HUES6 (cell line): ENCODE data around the gene GAS6.

ENCODE experiments used
- H3K27ac ChIP-seq: 2 replicates; pipeline ENCODE4 v1.7.0; 2013; ENCODE audit warnings: low read depth, mild to moderate bottlenecking, low read length, inconsistent platforms
- H3K27me3 ChIP-seq: 2 replicates; pipeline ENCODE4 v1.6.1; 2013; ENCODE audit warnings: low read length; ENCODE audit not compliant: control insufficient read depth, insufficient read depth
- H3K36me3 ChIP-seq: 2 replicates; pipeline ENCODE4 v1.6.1; 2013; ENCODE audit warnings: low read length; ENCODE audit not compliant: control insufficient read depth, insufficient read depth
- H3K4me1 ChIP-seq: 2 replicates; pipeline ENCODE4 v1.6.1; 2013; ENCODE audit warnings: low read length; ENCODE audit not compliant: control insufficient read depth, insufficient read depth
- H3K4me3 ChIP-seq: 2 replicates; pipeline ENCODE4 v1.5.1; 2013; ENCODE audit warnings: low read depth, low read length
- H3K9ac ChIP-seq: one replicate; pipeline ENCODE4 v1.6.1; 2013; ENCODE audit warnings: mild to moderate bottlenecking, low read length
- H3K9me3 ChIP-seq: 2 replicates; pipeline ENCODE4 v1.6.1; 2013; ENCODE audit warnings: low read depth, low read length; ENCODE audit not compliant: control insufficient read depth, insufficient read depth

GAS6 gene

DNA sequence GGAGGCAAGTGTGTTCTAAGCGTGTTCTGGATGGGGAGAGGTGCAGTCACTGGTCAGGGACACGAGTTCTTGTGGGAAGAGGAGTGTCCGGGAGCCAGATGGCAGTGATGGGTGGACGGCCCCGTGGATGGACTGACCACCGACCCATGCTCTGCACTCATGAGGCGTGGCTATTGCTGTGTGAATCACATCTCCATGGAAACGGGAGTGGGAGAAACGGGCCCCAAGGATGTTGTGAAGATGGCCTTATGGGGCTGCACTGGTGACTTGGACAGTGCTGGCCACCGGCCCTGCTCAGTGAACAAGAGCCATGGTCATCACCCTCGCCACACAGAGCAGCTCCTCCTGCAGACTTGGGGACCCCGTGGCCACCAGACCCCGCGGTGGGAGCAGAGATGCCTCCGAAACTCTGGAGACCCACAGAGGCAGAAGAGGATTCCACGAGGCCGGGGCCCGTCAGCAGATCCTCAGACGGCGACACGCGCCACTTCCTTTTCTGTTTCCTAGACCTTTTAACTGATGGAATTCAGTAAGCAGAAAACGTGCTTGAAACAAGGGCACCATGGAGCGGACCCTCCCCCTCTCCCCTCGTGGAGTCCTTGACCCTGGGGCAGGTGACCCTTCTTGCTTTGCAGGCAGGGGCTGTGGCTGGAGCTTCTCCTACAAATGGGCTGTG lies 47.5 kb downstream of the GAS6 start:
- H3K4me3 ChIP-seq = no peak overlapping the region
- no peaks in the 10 kb centered on the region for H3K36me3 ChIP-seq
- no peaks in the 10 kb centered on the region for H3K27me3 ChIP-seq
- no peaks in the 10 kb centered on the region for H3K9me3 ChIP-seq
- no peak overlapping the region for H3K27ac ChIP-seq
- H3K4me1 ChIP-seq = peaks cover 1% of the 10 kb centered on the region; the same call in 1 of the 2 replicates
- H3K9ac ChIP-seq = no peak overlapping the region

- no peaks in the 10 kb centered on the region for H3K27me3 ChIP-seq
- H3K4me3 ChIP-seq = no peak overlapping the region
- H3K4me1 ChIP-seq = no peaks in the 10 kb centered on the region
- no peak overlapping the region for H3K9ac ChIP-seq
- H3K36me3 ChIP-seq = no peaks in the 10 kb centered on the region
- H3K27ac ChIP-seq = no peak overlapping the region
- H3K9me3 ChIP-seq = no peaks in the 10 kb centered on the region
Measured at GRCh38 chr13:113815151-113816058, 48.5 kb downstream of the GAS6 start.

- H3K36me3 ChIP-seq = no peaks in the 10 kb centered on the region
- H3K27ac ChIP-seq = no peak overlapping the region
- no peak overlapping the region for H3K4me3 ChIP-seq
- H3K9me3 ChIP-seq = peaks cover 5% of the 10 kb centered on the region; the same call in 1 of the 2 replicates
- H3K27me3 ChIP-seq = no peaks in the 10 kb centered on the region
- H3K9ac ChIP-seq = no peak overlapping the region
- no peaks in the 10 kb centered on the region for H3K4me1 ChIP-seq
Measured at GRCh38 chr13:113814435-113814821, 49.4 kb downstream of the GAS6 start.

- Histone ChIP-seq H3K4me1 (no peaks in the 10 kb centered on the region), H3K9me3 (peaks cover 5% of the 10 kb centered on the region; the same call in 1 of the 2 replicates), H3K27me3 (no peaks in the 10 kb centered on the region), H3K36me3 (no peaks in the 10 kb centered on the region), H3K9ac (no peak overlapping the region), H3K27ac (no peak overlapping the region), H3K4me3 (no peak overlapping the region)
Measured at GRCh38 chr13:113813749-113814434, 50.0 kb downstream of the GAS6 start.

DNA sequence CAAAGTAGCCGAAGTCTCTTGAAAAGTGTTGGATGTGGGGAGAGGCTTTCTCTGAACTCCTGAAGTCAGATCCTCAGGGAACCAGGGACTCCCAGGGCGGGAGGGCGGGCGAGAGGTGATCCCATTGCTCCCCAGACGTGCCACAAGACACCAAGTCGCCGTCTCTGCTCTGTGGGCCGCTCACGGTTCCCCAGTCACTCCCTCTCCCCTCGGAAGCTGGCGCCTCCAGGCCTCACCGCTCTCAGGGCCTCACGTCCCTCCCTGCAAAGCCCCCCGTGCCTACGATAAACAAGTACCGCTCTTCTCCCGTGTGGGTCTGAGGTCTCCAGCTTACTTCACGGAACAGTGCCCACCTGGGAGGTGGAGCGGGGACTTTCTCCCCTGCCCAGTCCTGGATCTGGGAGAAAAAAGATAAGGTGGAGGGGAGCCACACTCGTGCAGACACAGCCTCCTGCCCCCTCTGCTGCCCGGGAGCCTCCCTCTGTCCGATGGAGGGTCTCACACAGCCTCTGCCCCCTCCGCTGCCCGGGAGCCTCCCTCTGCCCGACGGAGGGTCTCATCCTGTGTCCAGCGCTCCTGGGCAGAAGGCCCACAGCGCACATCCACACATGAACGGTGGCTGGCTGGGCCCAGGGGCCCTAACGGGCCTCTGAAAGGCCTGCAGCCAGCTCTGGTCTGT lies 50.7 kb downstream of the GAS6 start:
- no peak overlapping the region for H3K27ac ChIP-seq
- peaks cover 7% of the 10 kb centered on the region; the same call in 1 of the 2 replicates for H3K9me3 ChIP-seq
- H3K27me3 ChIP-seq = no peaks in the 10 kb centered on the region
- no peak overlapping the region for H3K9ac ChIP-seq
- no peaks in the 10 kb centered on the region for H3K4me1 ChIP-seq
- H3K4me3 ChIP-seq = no peak overlapping the region
- no peaks in the 10 kb centered on the region for H3K36me3 ChIP-seq

GRCh38 chr13:113812178-113813040 lies 51.5 kb downstream of the GAS6 start:
- Histone ChIP-seq H3K4me1 (no peaks in the 10 kb centered on the region), H3K27ac (no peak overlapping the region)

DNA sequence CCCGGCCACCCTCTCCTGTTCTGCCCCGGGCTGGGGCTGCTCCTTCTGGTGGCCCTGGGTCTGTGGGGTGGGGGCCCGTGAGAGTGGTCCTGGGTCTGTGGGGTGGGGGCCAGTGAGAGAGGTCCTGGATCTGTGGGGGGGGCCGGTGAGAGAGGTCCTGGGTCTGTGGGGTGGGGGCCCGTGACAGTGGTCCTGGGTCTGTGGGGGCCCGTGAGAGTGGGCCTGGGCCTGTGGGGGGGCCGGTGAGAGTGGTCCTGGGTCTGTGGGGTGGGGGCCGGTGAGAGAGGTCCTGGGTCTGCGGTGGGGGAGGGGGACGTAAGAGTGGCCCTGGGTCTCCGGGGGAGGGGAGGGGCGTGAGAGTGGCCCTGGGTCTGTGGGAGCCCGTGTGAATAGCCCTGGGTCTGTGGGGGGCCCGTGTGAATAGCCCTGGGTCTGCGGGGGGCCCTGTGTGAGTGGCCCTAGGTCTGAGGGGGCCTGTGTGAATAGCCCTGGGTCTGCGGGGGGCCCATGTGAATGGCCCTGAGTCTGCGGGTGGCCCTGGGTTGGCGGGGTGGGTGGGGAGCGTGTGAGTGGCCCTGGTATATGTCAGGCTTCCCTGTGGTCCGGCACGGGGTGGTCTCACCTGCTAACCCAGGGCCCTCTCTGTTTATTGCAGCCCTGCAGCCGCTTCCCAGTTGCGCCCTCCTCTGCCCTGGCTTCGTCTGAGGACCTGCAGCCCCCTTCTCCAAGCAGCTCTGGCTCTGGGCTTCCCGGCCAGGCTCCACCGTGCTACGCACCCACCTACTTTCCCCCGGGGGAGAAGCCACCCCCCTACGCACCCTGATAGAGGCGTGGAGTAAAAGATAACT lies 52.6 kb downstream of the GAS6 start:
- H3K4me1 ChIP-seq = no peaks in the 10 kb centered on the region
- no peak overlapping the region for H3K9ac ChIP-seq
- H3K4me3 ChIP-seq = no peak overlapping the region
- H3K9me3 ChIP-seq = peaks cover 20% of the 10 kb centered on the region
- H3K27ac ChIP-seq = no peak overlapping the region
- no peaks in the 10 kb centered on the region for H3K27me3 ChIP-seq
- no peaks in the 10 kb centered on the region for H3K36me3 ChIP-seq

More at GRCh38 chr13:113812178-113813040, 51.5 kb downstream of the GAS6 start:
- H3K9me3 ChIP-seq = peaks cover 15% of the 10 kb centered on the region
- H3K36me3 ChIP-seq = no peaks in the 10 kb centered on the region
- H3K27me3 ChIP-seq = no peaks in the 10 kb centered on the region
- no peak overlapping the region for H3K9ac ChIP-seq
- no peak overlapping the region for H3K4me3 ChIP-seq

GRCh38 chr13:113810640-113811039 lies 53.2 kb downstream of the GAS6 start:
- H3K9ac ChIP-seq = no peak overlapping the region
- no peaks in the 10 kb centered on the region for H3K4me1 ChIP-seq
- H3K27me3 ChIP-seq = no peaks in the 10 kb centered on the region
- H3K9me3 ChIP-seq = peaks cover 20% of the 10 kb centered on the region
- no peak overlapping the region for H3K4me3 ChIP-seq
- no peaks in the 10 kb centered on the region for H3K36me3 ChIP-seq
- H3K27ac ChIP-seq = no peak overlapping the region

GRCh38 chr13:113809934-113810333 lies 53.9 kb downstream of the GAS6 start:
- Histone ChIP-seq H3K27me3 (no peaks in the 10 kb centered on the region), H3K4me1 (no peaks in the 10 kb centered on the region), H3K9ac (no peak overlapping the region), H3K36me3 (no peaks in the 10 kb centered on the region), H3K9me3 (peaks cover 20% of the 10 kb centered on the region), H3K4me3 (no peak overlapping the region), H3K27ac (no peak overlapping the region)
